SK-N-MC (cell line): ENCODE data around the gene B4GALT1.

Source experiments
- EZH2 ChIP-seq: fragments of 200-600 bp; sonication (generic); IDR thresholded peaks from one replicate; pipeline ENCODE4 v1.6.1; 2017; ENCODE audit warnings: antibody characterized with exemption
- POLR2AphosphoS5 ChIP-seq: IDR thresholded peaks from 2 replicates; pipeline ENCODE4 v1.6.1; 2012; ENCODE audit warnings: mild to moderate bottlenecking, low read depth, low read length, borderline replicate concordance

DNA sequence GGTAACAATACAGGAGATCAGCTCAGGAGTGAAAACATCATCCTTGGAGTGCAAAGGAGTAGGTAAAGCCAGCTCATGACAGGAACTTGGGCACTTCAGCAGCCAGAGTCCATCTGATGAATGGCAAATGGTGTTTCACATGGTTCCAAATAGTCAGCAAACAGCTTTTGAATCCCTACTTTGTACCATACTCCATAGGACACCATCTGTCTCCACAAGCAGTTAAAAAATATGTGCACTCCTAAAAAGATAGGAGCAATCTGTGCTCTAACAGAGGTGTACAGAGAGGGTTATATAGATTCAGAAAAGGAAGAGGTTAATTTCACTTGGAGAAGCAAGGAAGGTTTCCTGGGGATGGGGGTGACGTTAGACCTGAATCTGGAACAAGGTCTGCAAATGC, 21.6 kb upstream of the B4GALT1 start:
- TF ChIP-seq POLR2AphosphoS5 (no peak), EZH2 (no peak)
